Measurements from ENCODE around the gene YAP1.

GRCh38 chr11:102230911-102231310 is 120.7 kb downstream of the YAP1 start:
- TF ChIP-seq CTCF (IDR thresholded peaks at IDR 0.05; ENCODE audit: low read length), result no peak
- no peak for TF ChIP-seq EZH2phosphoT487 (IDR thresholded peaks at IDR 0.05; ENCODE audit: low read length)
- no peak for TF ChIP-seq EZH2 (optimal IDR thresholded peaks at IDR 0.05; ENCODE audit: low read depth, low read length)

Data from MM.1S (cell line).